Ovary (tissue), 3 donors: ENCODE data around the gene TIMM21.

ENCODE experiments used
- EP300 ChIP-seq: sonication (generic); formaldehyde crosslinking; IDR thresholded peaks from one replicate; pipeline ENCODE4 v1.6.1; 2017; ENCODE audit warnings: antibody characterized with exemption
- POLR2A ChIP-seq: fragments of 450-650 bp; IDR thresholded peaks from one replicate; pipeline ENCODE4 v1.6.1; 2017; ENCODE audit warnings: antibody characterized with exemption, mild to moderate bottlenecking, moderate library complexity
- TF ChIP-seq, protein P1 (sequence below), 3 donors: fragments of 450-650 bp in 2 of 3; fragments of 200-600 bp in 1 of 3; IDR thresholded peaks; one replicate each; pipeline versions ENCODE4 v1.5.1 to v1.8.0; 2016 to 2022; ENCODE audit warnings: antibody characterized with exemption in 3 of 3, mild to moderate bottlenecking in 1 of 3
- donor health status: DM: no; HTN: no; CAD: no.

DNA sequence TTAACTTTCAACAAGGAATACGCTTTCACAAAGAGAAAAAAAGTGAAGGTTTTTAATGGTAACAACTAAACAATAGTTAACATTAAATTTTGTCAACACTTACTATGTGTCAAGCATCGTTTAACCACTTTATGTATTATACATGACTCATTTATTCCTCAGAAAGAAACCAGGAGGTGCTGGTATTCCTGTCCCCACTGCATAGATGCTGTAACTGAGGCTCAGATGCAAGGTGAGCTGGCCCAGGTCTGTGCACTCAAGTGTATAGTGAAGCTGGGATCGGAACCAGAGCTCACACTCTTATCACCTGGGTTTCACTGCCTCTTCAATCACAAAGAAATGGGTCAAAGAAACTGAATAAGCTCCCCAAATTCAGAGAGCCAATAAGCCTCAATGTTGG lies 17.2 kb upstream of the TIMM21 start:
- TF ChIP-seq, protein P1, sequence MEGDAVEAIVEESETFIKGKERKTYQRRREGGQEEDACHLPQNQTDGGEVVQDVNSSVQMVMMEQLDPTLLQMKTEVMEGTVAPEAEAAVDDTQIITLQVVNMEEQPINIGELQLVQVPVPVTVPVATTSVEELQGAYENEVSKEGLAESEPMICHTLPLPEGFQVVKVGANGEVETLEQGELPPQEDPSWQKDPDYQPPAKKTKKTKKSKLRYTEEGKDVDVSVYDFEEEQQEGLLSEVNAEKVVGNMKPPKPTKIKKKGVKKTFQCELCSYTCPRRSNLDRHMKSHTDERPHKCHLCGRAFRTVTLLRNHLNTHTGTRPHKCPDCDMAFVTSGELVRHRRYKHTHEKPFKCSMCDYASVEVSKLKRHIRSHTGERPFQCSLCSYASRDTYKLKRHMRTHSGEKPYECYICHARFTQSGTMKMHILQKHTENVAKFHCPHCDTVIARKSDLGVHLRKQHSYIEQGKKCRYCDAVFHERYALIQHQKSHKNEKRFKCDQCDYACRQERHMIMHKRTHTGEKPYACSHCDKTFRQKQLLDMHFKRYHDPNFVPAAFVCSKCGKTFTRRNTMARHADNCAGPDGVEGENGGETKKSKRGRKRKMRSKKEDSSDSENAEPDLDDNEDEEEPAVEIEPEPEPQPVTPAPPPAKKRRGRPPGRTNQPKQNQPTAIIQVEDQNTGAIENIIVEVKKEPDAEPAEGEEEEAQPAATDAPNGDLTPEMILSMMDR (IDR thresholded peaks at IDR 0.05), result no peak
- no peak for TF ChIP-seq POLR2A
- TF ChIP-seq EP300, result no peak
